GM12891 (cell line): ENCODE measurements around the gene ANKRD63.

Source experiments
- POLR2A ChIP-seq: IDR thresholded peaks from 2 replicates; pipeline ENCODE4 v1.6.1; 2011; ENCODE audit warnings: low read depth, low read length, control low read depth
- POLR2AphosphoS5 ChIP-seq: IDR thresholded peaks from 2 replicates; pipeline ENCODE4 v1.6.1; 2011; ENCODE audit warnings: low read depth, low read length, control low read depth

DNA sequence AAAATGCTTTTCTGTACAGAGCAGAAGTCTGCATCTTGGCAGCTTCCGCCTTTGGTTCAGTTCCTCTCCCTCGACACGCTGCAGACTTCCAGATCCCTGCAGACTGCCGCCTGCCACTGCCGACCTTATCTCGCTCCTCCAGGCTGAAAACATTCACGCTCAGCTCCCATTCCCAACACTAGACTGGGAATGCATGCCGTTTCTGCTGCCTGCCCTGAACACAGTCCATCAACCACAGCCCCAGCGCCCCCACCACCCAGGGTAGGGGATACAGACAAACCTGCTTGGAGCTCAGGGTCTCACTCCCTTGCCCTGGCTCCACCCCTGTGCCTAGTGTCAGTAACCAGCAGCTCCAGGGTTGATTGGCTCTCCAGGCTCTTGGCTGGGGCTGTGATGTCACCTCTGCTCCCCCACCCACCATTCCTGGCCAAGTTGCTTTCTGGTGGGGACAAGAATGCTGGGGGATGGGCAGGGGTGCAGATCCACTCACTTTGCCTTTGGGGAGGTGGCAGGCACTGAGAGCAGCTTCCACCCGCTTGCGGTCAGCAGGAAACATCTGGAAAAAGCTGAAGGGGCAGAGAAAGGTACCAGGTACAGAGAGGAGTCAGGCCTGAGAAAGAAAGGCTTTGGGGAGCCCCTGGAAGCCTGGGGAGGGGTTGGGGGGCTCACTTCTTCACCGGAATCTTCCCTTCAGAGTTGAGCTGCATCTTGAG lies 18.8 kb upstream of the ANKRD63 start:
- TF ChIP-seq POLR2AphosphoS5 = no peak
- no peak for TF ChIP-seq POLR2A
